IMR-90 (cell line): ENCODE measurements around the gene RGS14. TPM values are rescaled to one million over a fixed set of nuclear protein-coding genes. Genes with fewer than 3 reads are reported as not detected.

Experiments used
- ATAC-seq: fragments of 200-7000 bp; cut with Tn5 transposase; 2 replicates; pipeline ENCODE4 v1.9.1; 2020; ENCODE audit warnings: low read depth, mild to moderate bottlenecking, moderate library complexity
- BruUV-seq: library from RNA; stranded (reverse); fragments of 400-500 nt; replicated peaks from 2 replicates; lab custom pipeline; 2021; lab: Mats Ljungman, UMichigan
- CTCF ChIA-PET: fragments of 300-600 bp; formaldehyde crosslinking; extraction: SDS; loops from one replicate; lab custom pipeline; 2021; ENCODE audit warnings: antibody characterized with exemption; lab: Yijun Ruan, JAX
- POLR2A ChIA-PET: fragments of 300-600 bp; sonication (Branson Sonifier 250); formaldehyde crosslinking; loops from one replicate; lab custom pipeline; 2022; ENCODE audit warnings: antibody characterized with exemption; ENCODE audit not compliant: unreplicated experiment; lab: Charles Lee
- DNase-seq: peaks from one replicate; pipeline ENCODE4 v3.0.0; 2013
- H2AFZ ChIP-seq: replicated peaks from 2 replicates; pipeline ENCODE3; 2013; ENCODE audit warnings: low read length, mild to moderate bottlenecking; ENCODE audit not compliant: poor library complexity
- H2AK5ac ChIP-seq: 2 replicates; pipeline ENCODE4 v1.6.1; 2013; ENCODE audit warnings: low read depth, low read length, inconsistent platforms
- H2AK9ac ChIP-seq: replicated peaks from 2 replicates; pipeline ENCODE3; 2013; ENCODE audit warnings: mild to moderate bottlenecking, low read depth, low read length, moderate library complexity; ENCODE audit not compliant: poor library complexity
- H2BK120ac ChIP-seq: 2 replicates; pipeline ENCODE4 v1.6.1; 2013; ENCODE audit warnings: low read depth, low read length, inconsistent platforms
- H2BK15ac ChIP-seq: 3 replicates; pipeline ENCODE4 v1.6.1; 2013; ENCODE audit warnings: low read depth, low read length, inconsistent platforms
- H2BK20ac ChIP-seq: 2 replicates; pipeline ENCODE4 v1.6.1; 2013; ENCODE audit warnings: low read depth, mild to moderate bottlenecking, inconsistent platforms, low read length, moderate library complexity
- H2BK5ac ChIP-seq: 2 replicates; pipeline ENCODE4 v1.6.1; 2013; ENCODE audit warnings: mild to moderate bottlenecking, low read depth, low read length, inconsistent platforms; ENCODE audit not compliant: poor library complexity, severe bottlenecking
- H3K14ac ChIP-seq: replicated peaks from 2 replicates; pipeline ENCODE4 v1.6.1; 2013; ENCODE audit warnings: low read depth, low read length, inconsistent platforms
- H3K18ac ChIP-seq: 2 replicates; pipeline ENCODE4 v1.6.1; 2013; ENCODE audit warnings: low read depth, low read length, control low read depth
- H3K23ac ChIP-seq: 2 replicates; pipeline ENCODE4 v1.6.1; 2013; ENCODE audit warnings: low read depth, low read length, inconsistent platforms
- H3K27ac ChIP-seq: 2 replicates; pipeline ENCODE4 v1.5.1; 2013; ENCODE audit warnings: mild to moderate bottlenecking, control low read depth, low read length; ENCODE audit not compliant: insufficient read depth
- H3K27me3 ChIP-seq: 2 replicates; pipeline ENCODE4 v1.6.1; 2013; ENCODE audit warnings: low read length; ENCODE audit not compliant: control insufficient read depth, insufficient read depth
- H3K36me3 ChIP-seq: 2 replicates; pipeline ENCODE4 v1.6.1; 2013; ENCODE audit warnings: low read length, mixed read lengths; ENCODE audit not compliant: control insufficient read depth, insufficient read depth
- H3K4ac ChIP-seq: 2 replicates; pipeline ENCODE4 v1.6.1; 2013; ENCODE audit warnings: low read depth, low read length, inconsistent platforms
- H3K4me1 ChIP-seq: 2 replicates; pipeline ENCODE4 v1.6.1; 2013; ENCODE audit warnings: low read length, mixed read lengths; ENCODE audit not compliant: control insufficient read depth, insufficient read depth
- H3K4me2 ChIP-seq: 2 replicates; pipeline ENCODE4 v1.6.1; 2013; ENCODE audit warnings: low read depth, mild to moderate bottlenecking, control low read depth, low read length, moderate library complexity
- H3K4me3 ChIP-seq: 2 replicates; pipeline ENCODE4 v1.5.1; 2013; ENCODE audit warnings: low read depth, mild to moderate bottlenecking, control low read depth, low read length, moderate library complexity; ENCODE audit not compliant: insufficient read depth
- H3K56ac ChIP-seq: 2 replicates; pipeline ENCODE4 v1.6.1; 2013; ENCODE audit warnings: low read length, inconsistent platforms; ENCODE audit not compliant: insufficient read depth; ENCODE audit errors: extremely low read depth
- H3K79me1 ChIP-seq, 2 experiments: 2 replicates each; pipeline ENCODE4 v1.6.1; 2013; ENCODE audit warnings: low read length in 2 of 2, inconsistent platforms in 1 of 2, low read depth in 1 of 2
- H3K9ac ChIP-seq: 2 replicates; pipeline ENCODE4 v1.6.1; 2013; ENCODE audit warnings: low read depth, low read length, control low read depth
- H3K9me1 ChIP-seq: 2 replicates; pipeline ENCODE4 v1.6.1; 2013; ENCODE audit warnings: low read length, inconsistent platforms; ENCODE audit not compliant: insufficient read depth
- H3K9me3 ChIP-seq: 2 replicates; pipeline ENCODE4 v1.6.1; 2013; ENCODE audit warnings: low read length; ENCODE audit not compliant: control insufficient read depth, insufficient read depth
- H4K20me1 ChIP-seq: 2 replicates; pipeline ENCODE4 v1.6.1; 2013; ENCODE audit warnings: low read length, inconsistent platforms; ENCODE audit not compliant: insufficient read depth
- H4K5ac ChIP-seq: 2 replicates; pipeline ENCODE4 v1.6.1; 2013; ENCODE audit warnings: mild to moderate bottlenecking, low read depth, low read length, control low read depth
- H4K8ac ChIP-seq, 2 experiments: 2 replicates each; pipeline ENCODE4 v1.6.1; 2013; ENCODE audit warnings: low read depth in 2 of 2, low read length in 2 of 2, control low read depth in 1 of 2, inconsistent platforms in 1 of 2
- H4K91ac ChIP-seq: 2 replicates; pipeline ENCODE4 v1.6.1; 2013; ENCODE audit warnings: low read depth, low read length, inconsistent platforms; ENCODE audit not compliant: insufficient read depth
- FOS ChIP-seq: fragments of 150-350 bp; IDR thresholded peaks from 2 replicates; pipeline ENCODE4 v1.6.1; 2016; ENCODE audit warnings: low read depth, low read length
- MAFK ChIP-seq: IDR thresholded peaks from 2 replicates; pipeline ENCODE4 v1.6.1; 2012; ENCODE audit warnings: low read depth, low read length, improper control_type of control experiment
- NFE2L2 ChIP-seq: fragments of 150-350 bp; IDR thresholded peaks from 2 replicates; pipeline ENCODE4 v1.6.1; 2016; ENCODE audit warnings: low read depth, mild to moderate bottlenecking, low read length
- SMC3 ChIP-seq: fragments of 150-350 bp; IDR thresholded peaks from 2 replicates; pipeline ENCODE4 v1.6.1; 2016; ENCODE audit warnings: low read depth, mild to moderate bottlenecking, antibody characterized with exemption, low read length, moderate library complexity
- WGBS, 2 experiments: methylation state at CpG; one replicate each; pipeline versions ENCODE4 v1.1.5 to v1.1.7; 2013; ENCODE audit warnings: missing lambda C conversion rate in 2 of 2; ENCODE audit not compliant: insufficient read length in 1 of 2; ENCODE audit errors: extremely low coverage in 2 of 2; 5-methylcytosine and 5-hydroxymethylcytosine counted together
- dilution Hi-C: fragments of 300-500 bp; cut with HindIII; formaldehyde crosslinking; loops from one replicate; pipeline ENCODE4 v1.14.3; 2018; ENCODE audit warnings: low sequenced_read_pairs; ENCODE audit not compliant: unreplicated experiment
- in situ Hi-C: fragments of 300-500 bp; cut with MboI; formaldehyde crosslinking; loops from 3 replicates; pipeline ENCODE4 v1.14.3; 2019; ENCODE audit warnings: low sequenced_read_pairs, inconsistent platforms, mixed read lengths
- intact Hi-C: fragments of 100-400 bp; cut with micrococcal nuclease; formaldehyde crosslinking; loops from 2 replicates; pipeline ENCODE4 v1.10.0; 2022
- polyA plus RNA-seq, 3 experiments: library from polyadenylated mRNA; depleted of rRNA; stranded (reverse); fragments of >200 nt; gene quantifications; 2 replicates each; pipeline ENCODE4 v1.2.3, GENCODE V29; 2012; ENCODE audit warnings: low replicate concordance in 1 of 3
- total RNA-seq: library from RNA; depleted of rRNA; stranded (reverse); fragments of >200 nt; gene quantifications from 2 replicates; pipeline ENCODE4 v1.2.3, GENCODE V29; 2012

RGS14 gene
- total and polyA plus RNA-seq, 2 of the 4 experiments (the other 2 are of a cell fraction) = 1.1 to 6.5 TPM

GRCh38 chr5:177409043-177409801 is 51.5 kb downstream of the RGS14 start, which contains the start of gene F12:
TSS of gene F12 (minus strand) at chr5:177409564. CDS start at chr5:177409527, 37 bp downstream.
- Histone ChIP-seq H4K5ac (no peak within 1 kb of the TSS), H3K4me1 (0 out of 2 replicates have a peak, but pooled peaks cover 2% of the 10 kb centered on the region), H3K27me3 (peaks cover 26% of the 10 kb centered on the region), H3K4ac (no peak within 1 kb of the TSS), H3K27ac (no peak within 1 kb of the TSS), H4K20me1 (no peaks in the 10 kb centered on the region), H3K23ac (no peak within 1 kb of the TSS), H2BK120ac (no peak within 1 kb of the TSS), H2BK5ac (no peak within 1 kb of the TSS), H2AK9ac (no peak within 1 kb of the TSS), H3K36me3 (no peaks in the 10 kb centered on the region), H2BK15ac (no peak within 1 kb of the TSS), H4K91ac (no peak within 1 kb of the TSS), H2BK20ac (no peak within 1 kb of the TSS), H3K9ac (no peak within 1 kb of the TSS), H3K4me2 (no peak within 1 kb of the TSS), H3K4me3 (no peak within 1 kb of the TSS), H3K18ac (no peak within 1 kb of the TSS), H3K79me1 (no peaks in the 10 kb centered on the region), H2AFZ (no peak within 1 kb of the TSS), H3K9me1 (no peaks in the 10 kb centered on the region), H3K14ac (no peak within 1 kb of the TSS), H3K9me3 (no peaks in the 10 kb centered on the region), H2AK5ac (no peak within 1 kb of the TSS), H4K8ac (no peak within 1 kb of the TSS), H3K56ac (no peak within 1 kb of the TSS)
- no TSS peak for BruUV-seq
- ATAC-seq (no peak), DNase-seq (no peak)
- TF ChIP-seq SMC3 = no peak
- TF ChIP-seq MAFK = no peak
- no peak for TF ChIP-seq FOS
- no peak for TF ChIP-seq NFE2L2
- dilution Hi-C loops = no loop called here
- ChIA-PET POLR2A (no interaction called here), CTCF (no interaction called here)
- in situ Hi-C loops = loop anchor here (5.0 kb wide), 1 partner anchor 38 kb away; the partner anchor contains the start of gene PRR7
- WGBS, 2 experiments = 88% methylated on average over 6 of the region's 9 CpGs; no CpG with 5 or more reads in 1 of the 2 experiments
- intact Hi-C loops = no loop called here
